Coronary artery (tissue), 2 donors: ENCODE measurements around the gene ARMC12.

Source experiments
- DNase-seq: peaks from one replicate; pipeline ENCODE4 v3.0.0-alpha.2; 2017; ENCODE audit warnings: low spot score
- H3K27ac ChIP-seq, 2 donors: fragments of 200-600 bp; sonication (generic); one replicate each; pipeline ENCODE4 v1.5.1; 2016 to 2019
- H3K4me3 ChIP-seq: fragments of 200-600 bp; sonication (generic); 2 replicates; pipeline ENCODE4 v1.5.1; 2016; ENCODE audit warnings: mild to moderate bottlenecking, moderate library complexity
- TF ChIP-seq, protein P1 (sequence below): fragments of 200-600 bp; sonication (generic); IDR thresholded peaks from one replicate; pipeline ENCODE4 v1.5.1; 2019; ENCODE audit warnings: antibody characterized with exemption

ARMC12 gene

DNA sequence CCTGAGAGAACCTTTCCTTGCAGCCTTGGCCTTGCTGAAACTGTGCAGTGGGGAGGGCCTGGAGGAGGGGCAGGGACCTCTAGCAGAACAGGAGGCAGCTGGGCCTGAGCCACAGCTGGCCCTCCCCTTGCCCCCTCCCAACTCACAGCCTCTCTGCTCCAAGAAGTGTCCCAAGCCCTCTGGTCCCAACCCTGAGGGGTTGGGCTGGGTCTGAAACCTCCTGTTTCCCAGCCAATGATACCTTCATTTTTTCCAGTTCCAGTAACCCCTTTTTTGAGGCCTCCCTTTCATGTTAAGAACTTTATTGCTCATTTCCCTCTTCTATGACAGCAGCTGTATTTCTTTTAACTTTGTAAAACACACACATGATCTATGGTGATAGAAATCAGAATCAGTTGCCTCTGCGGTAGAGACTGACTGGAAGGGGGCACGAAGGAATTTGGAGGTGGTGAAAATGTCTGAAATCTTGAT lies 17.9 kb upstream of the ARMC12 start:
- Histone ChIP-seq H3K27ac (peak overlapping the region; percentile 78 to 90), H3K4me3 (peak overlapping the region; percentile 54)
- TF ChIP-seq, protein P1, sequence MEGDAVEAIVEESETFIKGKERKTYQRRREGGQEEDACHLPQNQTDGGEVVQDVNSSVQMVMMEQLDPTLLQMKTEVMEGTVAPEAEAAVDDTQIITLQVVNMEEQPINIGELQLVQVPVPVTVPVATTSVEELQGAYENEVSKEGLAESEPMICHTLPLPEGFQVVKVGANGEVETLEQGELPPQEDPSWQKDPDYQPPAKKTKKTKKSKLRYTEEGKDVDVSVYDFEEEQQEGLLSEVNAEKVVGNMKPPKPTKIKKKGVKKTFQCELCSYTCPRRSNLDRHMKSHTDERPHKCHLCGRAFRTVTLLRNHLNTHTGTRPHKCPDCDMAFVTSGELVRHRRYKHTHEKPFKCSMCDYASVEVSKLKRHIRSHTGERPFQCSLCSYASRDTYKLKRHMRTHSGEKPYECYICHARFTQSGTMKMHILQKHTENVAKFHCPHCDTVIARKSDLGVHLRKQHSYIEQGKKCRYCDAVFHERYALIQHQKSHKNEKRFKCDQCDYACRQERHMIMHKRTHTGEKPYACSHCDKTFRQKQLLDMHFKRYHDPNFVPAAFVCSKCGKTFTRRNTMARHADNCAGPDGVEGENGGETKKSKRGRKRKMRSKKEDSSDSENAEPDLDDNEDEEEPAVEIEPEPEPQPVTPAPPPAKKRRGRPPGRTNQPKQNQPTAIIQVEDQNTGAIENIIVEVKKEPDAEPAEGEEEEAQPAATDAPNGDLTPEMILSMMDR: no peak
- DNase-seq: no peak

DNA sequence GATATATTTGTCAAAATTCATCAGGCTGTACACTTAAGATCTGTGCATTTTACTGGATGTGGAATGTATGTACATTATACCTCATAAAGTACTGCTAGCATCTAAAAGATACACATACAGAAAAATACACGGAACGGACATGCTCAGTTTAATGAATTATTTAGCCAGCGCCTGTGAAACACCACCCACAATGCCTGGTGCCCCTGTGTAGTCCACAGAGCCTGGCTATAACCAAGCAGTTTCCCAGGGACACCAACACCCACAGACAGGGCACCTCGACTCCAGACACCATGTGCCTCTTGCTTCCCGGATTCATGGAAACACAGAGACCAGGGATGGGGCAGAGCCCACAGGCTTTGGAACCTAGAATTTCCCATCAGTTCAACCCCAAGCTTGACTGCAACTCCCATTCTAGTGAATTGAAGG lies 17.4 kb upstream of the ARMC12 start:
- TF ChIP-seq, protein P1: no peak
- DNase-seq: no peak
- H3K4me3 ChIP-seq: peak overlapping the region; percentile 54
- H3K27ac ChIP-seq: peak overlapping the region; percentile 78 to 90

DNA sequence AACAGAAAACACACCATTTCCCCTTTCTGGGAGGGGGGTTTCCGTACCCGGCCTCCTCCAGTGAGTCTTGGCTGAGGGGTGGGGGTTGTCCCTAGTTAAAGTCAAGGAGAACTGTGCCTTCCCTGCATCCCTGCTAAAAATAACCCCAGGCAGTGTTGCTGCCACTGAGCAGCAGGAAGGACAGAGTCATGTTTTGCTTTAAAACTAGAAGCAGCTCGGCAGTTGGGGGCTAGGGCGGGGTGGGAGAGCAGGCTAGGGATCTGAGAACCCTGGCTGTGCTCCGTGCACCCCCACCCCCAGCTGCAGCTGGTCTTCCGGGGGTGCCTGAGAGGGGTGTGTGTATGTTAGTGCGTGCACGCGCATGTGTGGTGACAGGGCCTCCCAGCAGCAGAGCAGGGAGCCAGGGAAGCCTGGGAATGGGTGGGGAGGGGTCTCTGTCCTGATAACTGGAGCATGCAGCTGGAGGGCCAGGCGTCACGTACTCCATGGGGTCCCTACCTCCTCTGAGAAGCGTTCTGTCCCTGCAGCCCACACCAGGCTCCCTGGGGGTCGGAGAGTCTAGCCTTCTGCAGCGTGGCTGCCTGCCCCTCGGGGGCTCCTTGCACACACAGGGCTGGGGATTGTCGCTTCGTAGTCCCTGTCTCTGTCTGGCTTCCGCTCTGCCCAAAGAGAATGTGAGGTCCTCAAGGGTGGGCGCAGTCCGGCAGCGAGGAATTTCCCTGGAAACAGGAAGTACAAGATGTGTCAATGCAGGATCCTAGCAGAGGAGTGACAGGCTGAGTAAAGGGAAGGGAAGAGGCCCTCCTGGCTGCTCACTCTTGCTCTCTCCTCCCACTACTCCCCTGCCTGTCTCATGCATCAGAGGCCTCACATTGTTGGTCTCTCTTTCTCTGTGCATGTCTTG lies 16.8 kb upstream of the ARMC12 start:
- H3K27ac ChIP-seq: peak overlapping the region; percentile 78 to 90
- TF ChIP-seq, protein P1: no peak
- DNase-seq: peak; percentile 84
- H3K4me3 ChIP-seq: peak overlapping the region; percentile 54

- no peak overlapping the region for H3K4me3 ChIP-seq
- H3K27ac ChIP-seq: peak overlapping the region; percentile 78 to 100
- DNase-seq: peak; percentile 79
- TF ChIP-seq, protein P1: no peak
Observed at GRCh38 chr6:35722121-35722761, 14.6 kb upstream of the ARMC12 start.

DNA sequence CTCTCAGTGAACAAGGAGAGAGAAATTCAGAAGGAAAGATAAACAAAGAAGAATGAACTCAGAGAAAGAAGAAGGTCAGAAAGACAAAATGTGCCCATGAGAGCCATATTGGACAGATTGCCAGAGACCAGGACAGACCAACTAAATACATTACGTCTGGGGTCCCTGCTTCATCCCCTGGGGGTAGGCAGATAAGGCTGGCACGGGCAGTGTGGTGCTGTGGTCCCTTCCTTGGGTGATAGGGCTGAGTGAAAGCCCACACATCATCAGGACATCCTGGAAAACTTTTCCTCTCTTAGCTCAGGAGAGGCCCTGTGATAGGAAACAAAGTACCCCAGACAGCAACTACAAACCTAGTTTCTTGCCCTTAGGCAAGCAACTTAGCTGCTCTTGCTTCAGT lies 13.2 kb upstream of the ARMC12 start:
- Histone ChIP-seq H3K27ac (peak overlapping the region; percentile 100), H3K4me3 (no peak overlapping the region)
- TF ChIP-seq, protein P1: no peak
- DNase-seq: no peak

DNA sequence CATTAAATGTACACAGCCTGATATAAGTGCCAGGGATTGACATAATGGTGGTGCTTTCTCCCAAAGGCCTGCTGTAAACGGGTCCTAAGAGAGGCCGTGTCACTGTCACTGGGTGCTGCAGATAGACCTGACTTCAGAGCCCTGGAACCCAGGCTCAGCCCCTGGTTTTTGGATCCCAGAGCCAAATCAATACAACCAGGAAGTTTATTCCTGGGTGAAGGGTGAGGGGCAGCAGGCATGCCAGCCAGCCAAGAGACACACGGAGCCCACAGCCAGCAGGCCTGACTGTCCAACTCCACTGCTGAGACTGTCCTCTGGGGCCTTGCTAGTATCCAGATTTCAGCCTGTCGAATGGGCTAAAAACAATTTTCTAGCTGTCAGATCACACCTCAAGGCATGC lies 12.8 kb upstream of the ARMC12 start:
- Histone ChIP-seq H3K4me3 (no peak overlapping the region), H3K27ac (peak overlapping the region; percentile 100)
- TF ChIP-seq, protein P1: no peak
- no peak for DNase-seq
